GM21529 (cell line): ENCODE results near the gene SMYD3.

Experiments used
- ATAC-seq: cut with Tn5 transposase; IDR thresholded peaks from one replicate; pipeline ENCODE4 v1.9.1; 2021; ENCODE audit not compliant: unreplicated experiment

Gene SMYD3

GRCh38 chr1:246122071-246122470, 385.0 kb downstream of the SMYD3 start:
- ATAC-seq = no peak

- ATAC-seq = no peak
Measured at GRCh38 chr1:246121533-246121932, 385.5 kb downstream of the SMYD3 start.

GRCh38 chr1:246117066-246117791, 389.9 kb downstream of the SMYD3 start:
- peak; percentile 97 for ATAC-seq

DNA sequence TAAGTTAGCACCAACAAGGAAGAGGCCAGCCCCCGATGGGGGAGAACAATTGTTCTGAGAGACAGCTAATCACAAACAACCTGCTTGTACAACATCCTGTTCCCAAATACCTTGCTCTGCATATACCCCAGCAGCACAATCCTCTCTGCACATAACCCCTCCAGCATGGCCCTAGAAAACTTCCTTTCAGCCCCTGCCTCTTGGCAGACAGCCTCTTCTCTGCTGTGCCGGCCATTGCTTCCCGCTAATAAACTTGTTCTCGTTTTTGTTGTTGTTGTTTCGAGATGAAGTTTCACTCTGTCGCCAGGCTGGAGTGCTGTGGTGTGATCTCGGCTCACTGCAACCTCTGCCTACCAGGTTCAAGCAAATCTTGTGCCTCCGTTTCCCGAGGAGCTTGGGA, 392.7 kb downstream of the SMYD3 start:
- no peak for ATAC-seq

- no peak for ATAC-seq
Measured at GRCh38 chr1:246113555-246114095, 393.5 kb downstream of the SMYD3 start.

- ATAC-seq = no peak
Measured at GRCh38 chr1:246111570-246111969, 395.5 kb downstream of the SMYD3 start.

DNA sequence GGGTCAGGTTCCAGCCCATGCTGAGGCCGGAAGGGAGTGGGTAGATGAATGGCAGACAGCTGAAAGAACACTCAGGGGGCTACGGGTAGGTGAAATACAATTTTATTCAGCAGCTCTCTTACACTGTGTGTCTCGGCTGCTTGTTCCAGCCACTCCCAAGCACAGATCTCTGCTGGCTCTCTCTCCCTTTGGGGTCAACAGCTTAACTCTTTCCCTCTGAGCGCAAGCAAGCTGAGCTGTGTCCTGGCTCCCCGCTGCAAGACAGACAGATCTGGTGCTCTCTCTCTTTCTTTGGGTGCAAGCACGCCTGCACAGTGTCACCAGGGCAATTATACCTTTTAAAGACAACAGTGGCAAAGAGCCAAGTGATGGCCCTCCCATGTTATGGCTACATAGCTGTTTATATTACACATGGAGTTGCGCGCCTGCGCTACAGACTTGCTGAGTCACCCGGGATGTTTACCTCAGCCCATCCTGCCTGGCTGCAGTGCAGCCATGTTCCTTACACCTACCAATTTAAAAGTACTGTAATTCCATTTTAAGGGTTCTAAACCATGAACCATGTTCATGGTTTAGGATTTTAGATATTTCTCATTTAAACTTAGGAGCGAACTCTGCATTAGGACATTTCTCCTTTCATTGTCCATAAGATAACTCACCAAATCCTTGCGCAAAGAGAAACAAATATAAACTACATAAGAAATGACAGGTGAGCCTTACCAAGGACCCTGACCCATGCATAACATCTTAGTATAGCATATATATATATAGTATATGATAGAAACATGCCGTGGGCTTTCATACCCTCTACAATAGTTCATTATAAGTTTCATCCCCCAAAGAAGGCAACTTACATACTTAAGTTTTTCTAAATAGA, 396.5 kb downstream of the SMYD3 start:
- no peak for ATAC-seq

- no peak for ATAC-seq
Measured at GRCh38 chr1:246108278-246108925, 398.7 kb downstream of the SMYD3 start.

DNA sequence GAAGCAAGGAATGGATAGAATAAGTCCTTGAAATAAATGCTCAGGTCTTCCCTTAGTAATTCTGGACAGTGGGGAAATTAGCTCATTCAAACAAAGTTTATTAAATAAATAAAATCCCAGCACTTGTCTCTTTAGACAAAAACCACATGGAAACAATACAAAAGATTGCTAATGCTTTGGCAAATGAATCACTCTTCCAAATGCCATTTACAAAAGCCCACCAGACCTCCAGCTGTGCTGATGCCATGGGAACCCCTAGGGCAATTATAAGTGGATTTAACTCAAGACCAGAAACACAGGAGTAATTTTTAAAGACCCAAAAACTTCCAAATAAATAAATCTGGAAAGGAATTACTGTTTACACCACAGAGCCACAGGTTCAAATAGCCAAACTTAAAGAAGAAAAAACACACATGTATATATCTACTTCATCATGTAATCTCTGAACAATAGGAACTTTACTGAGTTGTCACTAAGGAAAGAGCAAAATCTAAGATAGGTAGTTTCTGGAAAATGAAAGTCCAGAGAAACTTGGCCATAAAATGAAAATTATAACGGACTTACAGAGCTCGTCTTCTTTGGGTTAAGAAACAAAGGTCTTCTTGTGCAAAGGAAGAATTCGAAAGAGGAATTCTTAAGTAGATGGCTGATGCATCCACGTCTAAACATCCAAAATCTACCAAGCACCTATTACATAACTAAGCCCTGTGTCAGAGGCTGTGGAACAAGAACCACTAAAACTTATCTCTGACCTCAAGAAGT, 399.4 kb downstream of the SMYD3 start:
- no peak for ATAC-seq

- peak; percentile 85 for ATAC-seq
Measured at GRCh38 chr1:246106342-246106763, 400.7 kb downstream of the SMYD3 start.

GRCh38 chr1:246104927-246105326, 402.2 kb downstream of the SMYD3 start:
- no peak for ATAC-seq

DNA sequence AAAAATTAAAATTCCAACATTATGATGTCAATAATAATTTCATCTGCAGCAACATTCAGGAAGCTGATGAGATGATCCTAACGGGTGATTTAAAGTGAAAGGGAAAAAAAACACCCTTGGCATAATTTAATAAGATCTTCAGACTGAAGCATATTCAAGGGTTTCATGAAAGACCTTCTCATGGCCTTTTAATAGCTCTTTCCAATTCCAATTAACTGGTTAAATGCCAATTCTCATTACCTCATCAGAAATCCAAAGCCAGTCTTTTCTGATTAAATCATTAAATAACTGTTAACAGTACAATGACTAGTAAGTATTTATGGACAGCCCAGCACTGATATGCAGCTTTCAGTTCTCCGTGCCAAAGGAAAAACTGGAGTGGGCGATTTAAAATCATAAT, 407.5 kb downstream of the SMYD3 start:
- no peak for ATAC-seq

DNA sequence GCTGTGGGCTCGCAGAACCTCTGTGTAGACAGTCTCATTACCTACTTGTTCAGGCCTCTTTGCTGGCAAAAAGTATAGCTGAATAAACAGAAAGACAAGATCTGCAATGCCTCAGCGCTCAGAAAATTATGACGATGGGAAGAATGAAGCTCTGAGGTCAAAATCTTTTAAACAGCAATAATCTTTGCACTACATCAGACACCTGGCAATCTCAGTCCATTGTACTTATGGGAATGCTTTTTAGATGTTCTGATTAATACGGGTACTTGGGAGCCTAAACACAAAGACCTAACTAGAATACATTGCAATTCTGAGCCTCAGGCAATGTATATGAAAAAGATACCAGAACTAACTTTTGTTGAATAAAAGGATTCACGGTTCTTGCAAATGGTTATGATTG, 410.7 kb downstream of the SMYD3 start:
- no peak for ATAC-seq

DNA sequence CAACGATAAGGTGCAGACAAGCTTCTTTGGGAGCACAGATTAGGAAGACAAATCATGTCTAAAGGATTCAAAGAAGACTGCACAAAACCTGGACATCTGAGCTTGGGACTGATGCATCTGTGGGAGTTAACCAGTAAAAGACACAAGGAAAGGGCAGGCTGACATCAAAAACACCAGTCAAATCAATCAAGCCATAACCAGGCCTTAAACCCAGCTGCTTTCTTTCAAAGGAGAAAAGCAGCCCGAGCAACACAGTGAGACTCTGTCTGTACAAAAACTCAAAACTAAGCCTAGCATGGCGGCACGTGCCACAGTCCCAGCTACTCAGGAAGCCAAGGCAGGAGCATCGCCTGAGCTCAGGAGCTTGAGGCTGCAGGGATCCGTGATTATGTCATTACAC, 411.6 kb downstream of the SMYD3 start:
- ATAC-seq = no peak

- ATAC-seq = no peak
Measured at GRCh38 chr1:246093230-246093629, 413.8 kb downstream of the SMYD3 start.

DNA sequence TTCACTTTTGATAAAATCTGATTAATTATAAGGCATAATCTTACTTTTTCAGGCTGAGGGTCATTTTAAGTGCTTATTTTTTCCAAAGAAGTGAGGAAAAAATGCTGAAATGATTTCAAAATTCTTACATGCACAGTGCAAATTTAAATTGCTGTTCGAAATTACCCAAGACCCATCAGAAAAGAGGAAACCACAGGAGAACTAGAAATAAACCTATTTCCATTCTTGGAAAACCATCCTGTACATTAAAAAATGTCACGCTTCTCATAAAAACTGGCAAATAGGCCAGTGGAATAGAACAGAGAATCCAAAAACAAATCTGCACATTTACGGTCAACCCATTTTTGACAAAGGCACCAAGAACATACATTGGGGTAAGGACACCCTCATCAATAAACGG, 414.9 kb downstream of the SMYD3 start:
- ATAC-seq = no peak

DNA sequence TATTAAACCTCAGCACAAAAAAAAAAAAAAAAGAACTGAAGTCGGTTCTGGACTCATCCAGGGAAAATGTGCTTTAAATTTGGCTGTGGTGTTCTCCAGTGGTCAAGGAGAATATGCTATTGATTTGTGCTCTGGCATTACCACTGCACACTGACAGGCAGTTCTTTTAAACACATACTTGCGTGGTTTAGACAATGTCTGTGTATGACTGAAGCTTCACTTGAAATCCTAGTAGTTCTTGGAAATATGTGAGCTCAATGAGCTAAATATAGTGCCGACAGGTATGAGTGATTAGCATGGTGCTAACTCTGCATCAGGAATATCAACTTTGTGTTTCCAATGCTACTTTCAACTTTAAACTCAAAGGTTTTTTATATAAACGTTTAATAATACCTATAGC, 415.6 kb downstream of the SMYD3 start:
- ATAC-seq = no peak

- ATAC-seq = no peak
Measured at GRCh38 chr1:246086191-246086590, 420.9 kb downstream of the SMYD3 start.

GRCh38 chr1:246083416-246083815, 423.7 kb downstream of the SMYD3 start:
- no peak for ATAC-seq

DNA sequence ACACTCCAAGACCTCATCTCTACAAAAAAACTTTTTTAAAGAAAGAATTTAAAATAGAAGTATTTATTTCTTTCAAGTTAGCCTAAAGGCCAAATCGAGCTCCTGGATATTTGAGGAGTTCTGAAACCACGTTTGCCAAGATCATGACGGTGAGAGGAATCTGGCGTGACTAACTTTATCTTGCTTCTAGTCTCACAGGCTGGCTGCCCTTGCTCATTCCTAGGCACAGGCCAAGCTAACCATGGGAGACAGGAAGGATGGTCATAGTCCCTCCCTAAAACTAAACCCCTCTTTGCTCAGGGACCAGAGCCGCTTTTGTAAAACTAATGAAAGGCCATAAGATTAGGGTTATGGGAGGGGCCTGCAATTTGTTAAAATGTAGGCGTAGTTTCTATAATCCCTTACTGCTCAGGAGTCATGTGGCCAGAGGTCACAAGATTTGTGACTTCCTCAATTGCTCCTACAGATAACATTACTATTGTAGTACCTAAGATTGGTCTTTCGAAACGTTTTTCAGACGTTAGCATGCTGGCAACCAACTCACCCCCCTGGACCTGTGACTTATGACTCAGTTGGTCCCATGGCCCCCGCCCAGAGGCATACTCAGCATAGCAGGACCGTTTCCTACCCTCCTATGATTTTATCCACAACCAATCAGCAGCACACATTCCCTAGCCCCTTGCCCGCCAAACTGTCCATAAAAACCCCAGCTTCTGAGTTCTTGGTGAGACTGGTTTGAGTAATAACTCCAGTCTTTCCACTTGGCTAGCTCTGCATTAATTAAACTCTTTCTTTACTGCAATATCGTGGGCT, 425.0 kb downstream of the SMYD3 start:
- no peak for ATAC-seq
